Measurements from ENCODE around the gene LOXHD1. TPM values are rescaled to one million over a fixed set of nuclear protein-coding genes. Genes with fewer than 3 reads are reported as not detected.

The LOXHD1 gene
- total RNA-seq, 1 donor from 2014 or later, result not detected

DNA sequence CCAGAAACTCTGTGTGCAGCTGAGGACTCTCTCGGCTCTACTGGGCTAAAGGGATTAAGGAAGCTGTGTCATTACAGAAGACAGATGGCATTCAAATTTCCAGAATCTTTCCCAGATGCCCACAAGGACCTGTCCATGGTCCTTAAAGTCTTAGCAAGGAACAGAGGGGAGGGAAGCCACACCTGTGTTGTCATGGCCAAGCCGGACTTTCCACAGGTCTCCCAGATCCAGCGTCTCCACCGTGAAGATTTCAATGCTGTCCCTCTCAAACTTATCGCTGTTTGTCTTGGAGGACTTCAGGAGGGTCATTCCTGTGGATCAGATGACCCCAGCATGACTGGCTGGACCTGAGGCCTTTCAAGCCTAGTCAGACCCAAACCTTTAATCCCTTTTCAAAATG lies 114.5 kb downstream of the LOXHD1 start:
- DNase-seq (ENCODE audit: low spot score), result peak; percentile 2

DNA sequence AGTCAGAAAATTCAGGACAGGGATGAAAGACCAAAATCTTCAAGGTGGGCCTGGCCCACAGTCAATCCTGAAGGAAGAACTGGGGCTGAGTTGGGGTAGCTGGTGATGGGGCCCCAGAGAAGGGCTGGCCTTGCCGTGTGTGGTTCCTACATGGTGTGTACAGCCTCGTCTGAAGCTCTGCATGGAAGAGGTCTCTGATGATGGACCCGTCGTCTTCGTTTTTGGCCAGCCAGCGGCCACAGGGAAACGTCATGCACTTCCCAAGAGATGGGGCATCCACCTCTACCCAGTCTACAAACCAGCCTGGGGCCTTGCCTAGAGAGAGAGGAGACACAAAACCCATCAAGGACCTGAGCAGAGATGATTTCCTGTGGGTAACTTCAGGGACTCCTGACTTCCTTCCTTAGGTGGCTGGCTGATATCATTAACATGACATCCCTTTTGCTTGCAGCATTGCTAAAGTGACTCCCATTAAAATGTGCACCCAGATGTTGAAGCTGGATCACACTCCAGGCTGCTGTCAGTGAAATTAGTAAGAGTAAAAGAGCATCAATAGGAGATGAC lies 115.3 kb downstream of the LOXHD1 start:
- no peak for DNase-seq (ENCODE audit: low spot score)

DNA sequence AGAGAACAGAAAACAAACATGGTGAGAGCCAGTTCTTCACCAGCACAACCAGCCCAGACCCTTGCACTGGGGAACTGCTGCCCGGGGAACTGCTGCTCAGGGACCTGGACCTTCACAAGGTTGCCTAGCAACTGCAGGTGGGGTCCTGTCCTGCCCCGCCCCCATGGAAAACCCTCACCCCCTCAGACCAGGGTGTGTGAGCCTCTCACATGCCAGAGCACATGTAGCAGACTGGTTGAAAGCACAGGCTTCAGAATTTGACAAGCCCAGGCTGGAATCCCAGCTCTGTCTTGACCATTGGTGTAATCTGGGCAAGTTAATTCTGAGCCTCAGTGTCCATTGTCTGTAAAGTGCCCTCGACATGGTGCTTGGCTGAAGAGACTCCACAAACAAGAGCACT lies 118.6 kb downstream of the LOXHD1 start:
- no peak for DNase-seq (ENCODE audit: low spot score)

DNA sequence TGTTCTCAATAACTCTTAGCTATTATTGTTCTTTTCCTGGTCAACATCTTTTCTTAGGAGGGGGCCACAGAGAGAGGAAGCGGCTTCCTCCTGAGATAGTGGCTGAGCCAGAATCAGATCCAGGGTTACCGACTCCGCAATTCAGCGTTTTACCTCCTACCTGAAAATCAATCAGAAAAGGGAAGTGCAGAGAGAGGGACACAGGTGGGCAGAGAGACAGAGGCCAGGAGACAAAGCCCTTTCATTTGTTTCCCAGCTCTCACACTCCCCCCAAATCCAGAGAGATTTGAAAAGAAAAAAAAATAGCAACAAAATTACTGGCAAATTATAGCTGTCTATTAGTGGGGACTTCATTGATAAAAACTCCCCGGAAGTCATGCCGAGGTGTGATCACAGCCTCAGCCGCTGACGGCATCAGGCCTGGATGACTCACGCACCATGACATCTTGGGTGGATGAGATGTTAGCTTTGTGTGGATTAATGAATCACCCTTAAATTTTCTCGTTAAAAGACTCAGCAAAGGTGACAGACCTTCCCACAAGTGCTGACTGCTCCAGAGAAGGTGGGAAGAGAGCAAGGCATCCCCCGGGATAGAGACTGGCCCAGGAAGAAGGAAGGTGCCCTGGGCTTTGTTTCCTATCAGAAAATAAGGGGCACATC lies 120.7 kb downstream of the LOXHD1 start:
- DNase-seq (ENCODE audit: low spot score), result no peak

DNA sequence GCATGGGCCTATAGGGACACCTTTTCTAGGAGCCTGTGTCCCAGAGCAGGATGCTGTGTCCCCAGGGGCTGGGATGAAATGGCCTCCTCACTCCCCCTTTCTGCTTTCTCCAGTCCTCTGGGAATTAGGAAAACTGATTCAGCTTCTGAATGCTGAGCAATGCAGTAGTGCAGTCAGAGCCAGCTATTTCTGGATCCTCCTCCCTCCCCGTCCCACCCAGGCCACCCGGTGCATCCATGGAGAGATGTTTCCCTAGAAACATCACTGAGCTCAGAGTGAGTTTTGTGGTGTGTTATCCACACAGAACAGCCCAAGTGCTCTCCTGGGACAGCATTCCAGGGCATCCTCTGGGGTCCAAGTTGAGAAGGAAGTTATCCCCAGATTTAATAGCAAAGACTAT lies 125.5 kb downstream of the LOXHD1 start:
- no peak for DNase-seq (ENCODE audit: low spot score)

DNA sequence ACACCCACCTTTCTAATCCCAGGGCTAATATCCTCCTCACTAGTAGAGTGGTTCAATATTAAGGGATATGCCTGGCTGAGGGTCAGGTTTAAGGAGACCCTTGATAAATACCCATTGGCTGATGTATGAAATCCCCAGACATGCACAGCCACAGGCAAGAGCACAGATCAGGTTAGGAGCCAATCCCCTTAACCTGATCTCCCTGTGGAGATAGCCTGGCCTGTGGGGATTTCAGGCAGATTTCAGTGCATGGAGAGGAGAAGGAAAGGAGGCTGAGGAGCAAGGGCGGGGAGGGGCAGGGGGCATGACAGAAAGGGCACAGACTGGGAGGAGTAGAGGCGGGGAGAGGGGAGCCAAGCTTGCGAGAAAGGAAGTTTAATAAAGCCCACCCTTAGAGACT lies 129.0 kb downstream of the LOXHD1 start:
- DNase-seq (ENCODE audit: low spot score), result no peak

DNA sequence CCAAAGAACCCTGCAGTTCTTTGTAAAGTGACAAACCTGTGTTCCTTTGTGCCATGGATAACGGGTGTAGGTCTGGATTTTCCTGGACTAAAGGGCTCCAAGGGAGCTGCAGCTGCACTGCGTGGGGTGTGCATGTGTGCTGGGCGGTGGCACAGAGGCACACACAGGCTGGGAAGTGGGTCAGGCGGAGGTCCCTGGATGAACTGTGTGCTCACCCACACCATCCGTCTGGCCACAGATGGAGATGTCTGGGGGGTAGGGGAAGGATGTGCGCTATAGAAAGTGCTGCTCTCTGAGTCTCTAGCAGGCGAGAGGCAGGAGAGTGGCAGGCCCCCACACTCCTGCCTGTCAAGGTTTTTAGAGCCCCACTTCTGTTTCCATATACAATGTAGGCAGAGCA lies 137.2 kb downstream of the LOXHD1 start:
- DNase-seq (ENCODE audit: low spot score), result no peak

DNA sequence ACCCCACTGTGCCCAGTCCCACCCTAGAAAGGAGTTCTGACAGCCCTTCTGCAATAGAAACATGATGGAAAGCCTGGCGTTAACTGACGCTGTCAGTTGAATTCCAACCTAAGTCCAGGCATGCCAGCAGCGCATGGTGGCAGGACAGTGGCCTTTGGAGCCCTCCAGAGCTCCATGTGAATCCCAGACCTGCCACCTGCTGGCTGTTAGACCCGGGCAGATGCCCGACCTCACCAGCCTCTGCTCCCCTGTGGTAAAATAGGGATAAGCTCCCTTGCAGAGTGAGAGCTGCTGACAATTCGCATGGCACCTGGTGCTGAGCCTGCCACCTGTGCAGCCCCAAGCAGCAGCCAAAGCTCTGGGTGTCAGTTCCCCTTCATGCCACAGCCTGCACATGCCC lies 138.6 kb downstream of the LOXHD1 start:
- no peak for DNase-seq (ENCODE audit: low spot score)

DNA sequence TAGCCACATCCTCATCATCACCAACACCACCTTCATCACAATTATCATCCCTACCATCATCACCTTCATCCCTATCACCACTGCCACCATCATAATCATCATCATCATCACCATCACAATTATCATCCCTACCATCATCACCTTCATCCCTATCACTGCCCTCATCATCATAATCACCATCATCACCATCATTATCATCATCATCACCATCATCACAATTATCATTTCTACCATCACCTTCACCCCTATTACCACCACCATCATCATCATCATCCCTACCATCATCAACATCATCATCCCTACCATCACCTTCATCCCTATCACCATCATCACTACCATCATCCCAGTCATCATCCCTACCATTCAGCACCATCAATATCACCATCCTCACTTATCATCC lies 140.5 kb downstream of the LOXHD1 start:
- DNase-seq (ENCODE audit: low spot score), result no peak

DNA sequence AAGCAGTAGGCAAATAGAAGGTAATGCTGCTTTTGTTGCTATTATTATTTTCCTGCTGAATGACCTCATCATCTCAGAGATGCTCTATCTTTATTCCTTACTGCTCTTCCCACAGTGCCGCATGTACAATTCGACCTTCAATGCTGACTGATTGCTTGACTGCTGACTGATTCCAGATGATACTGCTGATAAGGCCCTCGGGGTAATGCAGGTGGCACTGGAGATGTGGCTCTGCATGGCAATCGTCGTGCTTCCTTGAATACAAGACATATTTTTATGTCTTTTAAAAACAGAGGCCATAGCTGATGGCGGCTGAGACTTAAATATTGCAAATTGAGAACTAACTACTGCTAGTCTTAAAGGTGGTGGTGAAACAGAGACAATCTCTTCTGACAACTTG lies 146.6 kb downstream of the LOXHD1 start:
- no peak for DNase-seq (ENCODE audit: low spot score)

DNA sequence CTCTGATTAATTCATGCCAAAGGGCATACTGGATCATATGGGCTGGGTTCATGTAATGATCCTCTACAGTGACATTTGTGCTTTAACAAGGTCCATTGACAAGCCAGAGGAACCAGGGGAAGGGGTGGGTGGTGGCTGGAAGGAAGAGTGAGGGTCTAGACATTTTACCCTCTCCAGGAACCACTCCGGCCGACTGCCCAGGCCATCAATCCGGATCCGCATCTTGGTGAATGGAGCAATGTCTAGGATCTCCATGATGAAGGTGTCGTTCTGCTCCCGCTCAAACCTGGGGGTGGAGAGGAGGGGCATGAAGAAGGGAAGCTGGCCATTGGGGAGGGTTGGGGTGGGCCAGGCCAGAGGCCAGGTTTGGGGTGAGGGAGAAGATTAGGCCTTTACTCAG lies 147.5 kb downstream of the LOXHD1 start:
- DNase-seq (ENCODE audit: low spot score), result no peak

DNA sequence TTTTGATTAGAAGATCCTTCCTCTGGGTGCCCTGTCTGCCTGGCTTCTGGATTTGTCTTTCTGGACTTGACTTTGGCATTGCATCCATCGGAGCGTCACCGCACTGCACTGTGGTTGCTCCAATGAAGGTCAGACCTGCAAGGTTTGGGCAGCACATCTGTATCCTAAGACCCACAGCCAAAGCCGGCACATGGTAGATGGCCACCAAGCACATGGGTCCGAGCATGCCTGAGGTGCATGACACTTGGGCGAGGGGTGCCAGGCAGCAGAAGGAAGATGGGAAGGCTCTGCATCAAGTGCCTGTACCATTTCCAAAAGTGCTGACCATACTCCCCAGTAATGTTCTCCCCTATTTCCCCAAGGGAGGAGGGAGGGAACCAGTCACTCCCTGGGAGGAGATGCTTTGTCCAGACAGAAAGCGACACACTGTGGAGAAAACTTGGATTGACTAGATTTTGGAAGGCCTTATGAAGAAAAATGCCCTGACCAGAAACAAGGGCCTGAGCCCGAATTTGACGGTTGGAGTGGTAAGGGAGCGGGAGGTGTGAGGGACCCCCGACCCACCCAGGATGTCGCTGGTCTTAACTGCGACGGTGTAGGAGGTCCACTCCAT lies 149.9 kb downstream of the LOXHD1 start:
- no peak for DNase-seq (ENCODE audit: low spot score)

DNA sequence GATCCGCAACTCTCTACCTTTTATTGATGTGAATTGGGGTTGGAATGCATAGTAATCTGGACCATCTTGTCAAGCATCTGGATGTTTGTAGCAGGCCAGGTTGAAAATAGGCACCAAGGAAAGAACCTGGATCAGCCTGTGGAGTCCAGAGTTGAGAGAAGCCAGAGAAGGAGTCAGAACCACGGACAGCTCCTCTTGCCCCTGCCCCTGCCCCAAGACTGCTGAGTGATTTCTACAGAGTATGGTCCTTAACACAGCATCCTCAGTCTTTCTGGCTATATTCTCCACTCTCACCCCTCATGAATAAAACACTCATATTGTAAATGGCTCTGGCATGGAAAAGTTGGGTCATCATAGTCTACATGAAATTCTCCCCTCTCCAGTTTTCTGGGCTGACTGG lies 154.6 kb downstream of the LOXHD1 start:
- DNase-seq (ENCODE audit: low spot score), result no peak

DNA sequence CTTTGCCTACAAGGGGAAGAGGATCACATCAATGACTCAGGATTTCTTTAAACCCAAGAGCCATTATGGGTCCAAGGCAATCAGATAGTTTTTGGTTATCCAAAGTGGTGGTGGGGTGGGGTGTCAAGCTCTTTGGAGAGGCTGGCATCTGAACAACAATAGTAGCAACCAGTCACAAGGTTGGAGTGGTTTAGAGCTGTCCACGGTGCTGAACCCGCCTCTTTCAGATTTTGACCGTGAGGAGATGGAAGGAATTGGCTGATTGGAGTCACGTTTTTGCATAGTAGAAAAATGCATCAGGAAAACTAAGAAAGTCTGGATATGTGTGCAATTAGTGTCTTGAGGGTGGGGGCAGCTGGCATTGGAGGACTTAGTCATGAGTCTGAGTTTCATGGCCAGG lies 159.9 kb downstream of the LOXHD1 start:
- DNase-seq (ENCODE audit: low spot score), result peak; percentile 29

DNA sequence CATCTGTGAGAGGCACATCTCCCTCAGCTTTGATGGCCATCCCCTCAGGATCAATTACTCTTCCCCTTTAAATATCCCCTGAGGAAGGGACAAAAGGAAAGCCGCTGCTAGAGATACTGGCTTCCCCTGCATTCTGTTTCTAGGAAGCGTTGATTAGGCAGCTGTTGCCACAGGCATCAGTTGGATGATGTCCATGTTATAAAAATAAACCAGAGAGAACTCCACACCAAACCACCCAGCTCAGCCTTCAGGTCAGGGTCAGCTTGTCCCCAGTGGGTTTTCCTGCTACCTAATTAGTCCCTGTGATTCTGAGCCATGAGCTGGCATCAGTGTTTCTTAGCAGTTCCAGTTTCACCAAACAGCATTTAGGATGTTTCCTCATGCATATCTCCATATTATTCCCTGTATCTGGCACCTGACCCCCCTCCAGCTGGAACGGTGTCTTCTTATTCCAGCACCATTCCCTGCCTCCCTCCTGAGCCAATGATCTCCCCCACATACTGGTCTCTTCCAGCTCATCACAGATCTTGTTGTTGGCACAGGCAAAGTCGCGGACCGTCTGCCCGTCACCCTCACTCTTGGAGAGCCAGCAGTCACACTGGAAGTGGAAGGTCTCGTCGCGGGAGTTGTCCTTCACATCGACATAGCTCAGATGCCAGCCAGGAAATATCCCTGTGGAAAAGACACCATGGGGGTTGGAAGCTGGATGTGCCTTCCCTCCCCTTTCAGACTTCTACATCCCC lies 168.4 kb downstream of the LOXHD1 start:
- no peak for DNase-seq (ENCODE audit: low spot score)

DNA sequence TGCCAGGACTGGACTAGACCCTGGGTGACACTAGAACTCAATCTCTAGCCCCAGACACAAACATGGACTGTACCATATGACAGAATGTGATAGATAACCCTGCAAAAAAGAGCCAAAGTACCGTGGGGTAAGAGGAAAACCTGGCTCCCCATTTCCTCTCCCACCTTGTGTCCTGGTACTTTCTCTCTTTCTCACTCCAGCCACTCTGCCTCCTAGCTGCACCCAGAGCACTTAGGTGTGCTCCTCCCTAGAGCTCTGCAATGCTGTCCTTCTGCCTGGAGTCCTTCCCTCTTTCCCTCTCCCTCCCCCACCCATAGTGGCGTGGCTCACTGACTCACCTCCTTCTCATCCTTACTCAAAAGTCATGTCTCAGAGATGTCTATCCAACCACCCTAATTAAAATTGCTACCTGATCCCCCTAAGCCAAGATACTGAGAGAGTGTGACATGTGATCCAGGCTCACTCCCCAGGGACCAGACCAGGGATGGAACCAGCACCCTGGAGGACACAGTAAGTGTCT lies 171.3 kb downstream of the LOXHD1 start:
- DNase-seq (ENCODE audit: low spot score), result no peak

DNA sequence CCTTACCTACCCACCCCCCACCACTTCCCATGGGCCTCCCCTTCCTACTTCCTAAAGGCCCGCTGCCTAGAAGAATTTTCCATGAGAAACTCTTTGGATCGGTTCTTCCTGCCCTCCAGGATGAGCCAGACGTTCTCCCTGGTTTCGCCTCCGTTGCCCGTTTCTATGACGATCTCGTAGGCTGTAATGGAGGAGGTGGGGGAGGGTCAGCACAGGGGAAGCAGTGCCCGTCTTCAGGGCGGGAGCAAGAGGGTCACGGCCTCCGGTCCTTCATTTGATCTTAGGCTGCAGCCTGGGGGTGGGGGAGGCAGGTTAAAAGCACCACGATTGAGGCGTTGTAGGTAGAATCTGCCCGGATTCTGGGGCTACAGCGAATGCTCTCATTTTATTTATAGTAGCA lies 172.0 kb downstream of the LOXHD1 start:
- DNase-seq (ENCODE audit: low spot score), result no peak

DNA sequence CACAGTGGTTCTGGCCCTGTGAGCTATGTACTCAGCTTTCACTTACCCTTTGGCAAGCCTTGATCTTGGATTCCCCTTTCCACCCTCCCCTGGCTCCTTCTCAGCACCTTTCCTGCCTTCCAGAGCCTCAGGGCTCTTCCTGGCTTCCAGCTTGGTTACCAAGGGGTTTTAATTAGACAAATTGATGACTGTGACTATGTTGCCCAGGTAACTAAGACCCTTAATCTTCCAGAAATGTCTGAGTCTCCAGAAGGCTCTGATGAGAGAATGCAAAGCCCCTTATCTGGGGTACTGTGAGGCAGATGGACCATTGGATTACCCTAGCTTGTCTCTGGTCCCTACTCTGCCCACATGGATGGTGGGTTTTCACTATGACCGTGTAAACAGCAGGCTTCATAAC lies 174.2 kb downstream of the LOXHD1 start:
- no peak for DNase-seq (ENCODE audit: low spot score)

DNA sequence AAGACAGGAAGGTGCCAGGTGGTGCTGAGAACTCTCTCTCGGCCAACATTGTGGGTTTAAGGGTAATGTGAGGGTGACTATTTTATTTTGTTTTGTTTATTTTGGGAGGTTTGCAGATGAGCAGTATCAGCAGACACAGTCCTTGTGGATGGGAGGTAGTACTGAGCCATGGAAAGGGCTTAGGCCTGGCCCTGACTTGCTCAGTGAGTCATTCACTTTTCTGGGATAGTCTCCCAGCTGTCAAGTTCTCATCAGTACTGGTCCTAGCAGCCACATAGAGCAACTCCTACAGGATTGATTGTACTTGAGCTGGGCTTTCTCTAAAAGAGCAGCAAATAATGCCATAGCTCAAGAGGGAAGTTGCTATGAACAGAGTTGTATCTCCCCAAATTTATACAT lies 175.2 kb downstream of the LOXHD1 start:
- DNase-seq (ENCODE audit: low spot score), result no peak

DNA sequence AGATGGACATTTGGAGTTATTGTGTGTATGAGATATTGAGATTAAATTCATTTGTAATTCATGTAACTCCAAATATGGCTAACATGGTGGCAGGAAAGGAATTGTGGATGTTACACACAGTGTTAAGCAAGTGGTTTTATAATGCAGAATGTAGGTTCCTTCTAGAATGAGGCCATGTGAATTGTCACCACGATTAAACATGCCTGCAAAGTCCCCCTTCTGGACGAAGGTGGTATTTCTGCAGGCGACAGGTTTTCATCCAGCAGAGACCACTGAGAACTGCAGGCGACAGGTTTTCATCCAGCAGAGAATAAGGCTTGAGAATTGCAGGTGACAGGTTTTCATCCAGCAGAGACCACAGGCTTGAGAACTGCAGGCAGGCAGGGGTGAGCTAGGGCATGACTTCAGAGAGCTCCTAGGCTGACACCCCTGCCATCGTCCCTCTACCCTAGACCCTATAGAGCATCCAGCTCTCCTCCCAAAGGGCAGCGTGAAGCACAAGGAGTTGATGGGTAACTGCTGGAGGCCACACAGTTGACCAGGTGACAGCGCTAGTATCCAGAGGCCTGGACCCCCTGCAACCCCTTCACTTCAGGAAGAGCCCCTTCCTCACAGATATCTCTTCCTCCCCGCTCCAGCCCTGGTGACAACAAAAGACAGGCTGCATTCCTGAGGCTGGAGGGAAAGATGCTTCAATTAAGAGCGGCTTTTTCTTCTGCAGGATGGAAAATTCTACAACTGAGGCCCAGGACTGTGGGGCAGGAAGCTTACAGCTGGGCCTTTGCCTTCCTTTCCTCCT lies 175.8 kb downstream of the LOXHD1 start:
- peak; percentile 45 for DNase-seq (ENCODE audit: low spot score)

DNA sequence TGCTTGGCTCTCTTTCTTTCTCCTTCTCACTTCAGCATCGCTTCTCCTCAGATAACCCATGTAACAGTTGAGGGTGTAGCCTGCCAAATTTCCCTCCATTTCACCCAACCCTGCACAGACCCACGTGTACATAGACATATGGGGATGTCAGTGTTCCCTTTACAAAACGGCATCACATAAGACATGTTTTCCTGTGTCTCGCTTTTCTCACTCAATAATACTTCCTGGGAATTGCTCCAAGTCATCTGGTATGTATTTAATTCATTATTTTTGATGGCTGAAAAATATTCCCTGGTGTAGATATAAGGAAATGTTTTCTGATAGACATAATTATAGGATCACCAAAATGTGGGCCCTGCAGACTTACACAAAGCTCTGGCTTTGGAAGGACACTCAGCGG lies 176.8 kb downstream of the LOXHD1 start:
- peak; percentile 71 for DNase-seq (ENCODE audit: low spot score)

DNA sequence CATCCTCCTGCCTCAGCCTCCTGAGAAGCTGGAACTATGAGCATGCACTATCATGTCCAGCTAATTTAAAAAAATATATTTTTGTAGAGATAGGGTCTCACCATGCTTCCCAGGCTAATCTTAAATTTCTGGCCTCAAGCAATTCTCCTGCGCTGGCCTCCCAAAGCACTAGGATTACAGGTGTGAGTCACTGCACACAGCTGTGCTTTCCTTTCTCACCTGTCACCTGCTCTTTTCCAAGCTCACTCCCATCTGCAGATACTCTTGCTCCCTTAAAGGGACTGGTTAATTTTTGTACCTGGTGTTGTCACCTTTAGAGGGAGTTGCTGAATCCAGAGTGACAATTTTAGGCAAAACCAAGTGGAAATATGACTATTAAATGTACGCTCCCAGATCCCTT lies 178.2 kb downstream of the LOXHD1 start:
- DNase-seq (ENCODE audit: low spot score), result no peak
